Mammary epithelial cell (primary cell): ENCODE measurements around the gene GJC2.
"Not testable (repeated sequence)": the region's sequence is repeated elsewhere in the genome, so short reads cannot be mapped to it uniquely, and the experiment has no call there.

Experiments
- CTCF ChIP-seq, 2 donors: IDR thresholded peaks in 1 of 2; conservative IDR thresholded peaks in 1 of 2; 2 replicates each; pipeline ENCODE4 v1.5.1; 2011 to 2012; ENCODE audit warnings: inconsistent platforms in 2 of 2, low read length in 2 of 2, mild to moderate bottlenecking in 2 of 2, control low read depth in 1 of 2, low read depth in 1 of 2; ENCODE audit not compliant: insufficient read depth in 1 of 2; ENCODE audit errors: extremely low read depth in 1 of 2
- EZH2 ChIP-seq: IDR thresholded peaks from 2 replicates; pipeline ENCODE4 v1.6.1; 2012; ENCODE audit warnings: low read length, inconsistent platforms, borderline replicate concordance

- TF ChIP-seq CTCF (conservative IDR thresholded peaks at IDR 0.05 in 1 of 2, IDR thresholded peaks at IDR 0.05 in 1 of 2; ENCODE audit: extremely low read depth in 1 of 2, insufficient read depth in 1 of 2, low read depth in 1 of 2, low read length in 2 of 2); EZH2: not testable (repeated sequence)
Measured at GRCh38 chr1:228111315-228111714, 38.4 kb upstream of the GJC2 start.
